ENCODE data around the gene DNAJC25. TPM values are rescaled to one million over a fixed set of nuclear protein-coding genes. Genes with fewer than 3 reads are reported as not detected.

Gene DNAJC25
- total and polyA plus RNA-seq, 4 donors, result 5.0 to 6.5 (median 6.0) TPM

GRCh38 chr9:111603041-111603440 lies 28.1 kb upstream of the DNAJC25 start:
- Histone ChIP-seq H3K9ac (ENCODE audit: insufficient read depth in 1 of 2, low read length in 2 of 2) (no peak overlapping the region), H3K27ac (ENCODE audit: low read depth in 1 of 2, low read length in 1 of 2) (no peak overlapping the region), H3K36me3 (ENCODE audit: control insufficient read depth in 4 of 4, insufficient read depth in 4 of 4, low read length in 4 of 4) (no peaks in the 10 kb centered on the region), H3K9me3 (ENCODE audit: control insufficient read depth in 4 of 4, insufficient read depth in 3 of 4, low read length in 3 of 4) (no peaks in the 10 kb centered on the region), H3K4me3 (no peak overlapping the region), H3K4me1 (ENCODE audit: control insufficient read depth in 5 of 5, insufficient read depth in 5 of 5, low read length in 5 of 5) (peaks cover 0 to 12% (median 3%) of the 10 kb centered on the region in 5 donors), H3K27me3 (ENCODE audit: control insufficient read depth in 3 of 3, insufficient read depth in 3 of 3, low read length in 2 of 3) (no peaks in the 10 kb centered on the region)
- DNase-seq (no peak), ATAC-seq (ENCODE audit: insufficient read depth, low FRiP score) (no peak)
- no peak for TF ChIP-seq CTCF (IDR thresholded peaks at IDR 0.05; ENCODE audit: control extremely low read depth, extremely low read depth)
- WGBS, 2 donors, result 80 to 88% methylated on average over 4 of the region's 4 CpGs

- TF ChIP-seq CTCF (IDR thresholded peaks at IDR 0.05; ENCODE audit: control extremely low read depth, extremely low read depth), result no peak
- no peak overlapping the region for H3K9ac ChIP-seq (ENCODE audit: insufficient read depth in 1 of 2, low read length in 2 of 2)
- H3K4me3 ChIP-seq, result no peak overlapping the region
- 83 to 90% methylated on average over 16 of the region's 16 CpGs for WGBS, 2 donors
- no peaks in the 10 kb centered on the region for H3K36me3 ChIP-seq (ENCODE audit: control insufficient read depth in 4 of 4, insufficient read depth in 4 of 4, low read length in 4 of 4)
- ATAC-seq (ENCODE audit: insufficient read depth, low FRiP score), result no peak
- DNase-seq, result no peak
- H3K4me1 ChIP-seq (ENCODE audit: control insufficient read depth in 5 of 5, insufficient read depth in 5 of 5, low read length in 5 of 5), result peaks cover 0 to 10% (median 3%) of the 10 kb centered on the region in 5 donors
- H3K27me3 ChIP-seq (ENCODE audit: control insufficient read depth in 3 of 3, insufficient read depth in 3 of 3, low read length in 2 of 3), result no peaks in the 10 kb centered on the region
- H3K9me3 ChIP-seq (ENCODE audit: control insufficient read depth in 4 of 4, insufficient read depth in 3 of 4, low read length in 3 of 4), result no peaks in the 10 kb centered on the region
- H3K27ac ChIP-seq (ENCODE audit: low read depth in 1 of 2, low read length in 1 of 2), result no peak overlapping the region
Measured at GRCh38 chr9:111604054-111604615, 27.0 kb upstream of the DNAJC25 start.

- no peak overlapping the region for H3K4me3 ChIP-seq
- DNase-seq, result no peak
- no peaks in the 10 kb centered on the region for H3K27me3 ChIP-seq (ENCODE audit: control insufficient read depth in 3 of 3, insufficient read depth in 3 of 3, low read length in 2 of 3)
- H3K27ac ChIP-seq (ENCODE audit: low read depth in 1 of 2, low read length in 1 of 2), result no peak overlapping the region
- peaks cover 0 to 5% (median 0%) of the 10 kb centered on the region in 5 donors for H3K4me1 ChIP-seq (ENCODE audit: control insufficient read depth in 5 of 5, insufficient read depth in 5 of 5, low read length in 5 of 5)
- H3K9me3 ChIP-seq (ENCODE audit: control insufficient read depth in 4 of 4, insufficient read depth in 3 of 4, low read length in 3 of 4), result no peaks in the 10 kb centered on the region
- WGBS, 2 donors, result 85 to 92% methylated on average over 9 of the region's 9 CpGs
- H3K36me3 ChIP-seq (ENCODE audit: control insufficient read depth in 4 of 4, insufficient read depth in 4 of 4, low read length in 4 of 4), result no peaks in the 10 kb centered on the region
- no peak for ATAC-seq (ENCODE audit: insufficient read depth, low FRiP score)
- TF ChIP-seq CTCF (IDR thresholded peaks at IDR 0.05; ENCODE audit: control extremely low read depth, extremely low read depth), result no peak
- H3K9ac ChIP-seq (ENCODE audit: insufficient read depth in 1 of 2, low read length in 2 of 2), result no peak overlapping the region
Measured at GRCh38 chr9:111605041-111605559, 26.0 kb upstream of the DNAJC25 start.

GRCh38 chr9:111610149-111610548 lies 21.0 kb upstream of the DNAJC25 start:
- no peak for DNase-seq
- no peaks in the 10 kb centered on the region for H3K4me1 ChIP-seq (ENCODE audit: control insufficient read depth in 5 of 5, insufficient read depth in 5 of 5, low read length in 5 of 5)
- 47 to 65% methylated on average over 5 of the region's 5 CpGs for WGBS, 2 donors
- H3K36me3 ChIP-seq (ENCODE audit: control insufficient read depth in 4 of 4, insufficient read depth in 4 of 4, low read length in 4 of 4), result no peaks in the 10 kb centered on the region
- no peaks in the 10 kb centered on the region for H3K9me3 ChIP-seq (ENCODE audit: control insufficient read depth in 4 of 4, insufficient read depth in 3 of 4, low read length in 3 of 4)
- no peak for TF ChIP-seq CTCF (IDR thresholded peaks at IDR 0.05; ENCODE audit: control extremely low read depth, extremely low read depth)
- no peak overlapping the region for H3K4me3 ChIP-seq
- H3K27me3 ChIP-seq (ENCODE audit: control insufficient read depth in 3 of 3, insufficient read depth in 3 of 3, low read length in 2 of 3), result no peaks in the 10 kb centered on the region
- no peak overlapping the region for H3K9ac ChIP-seq (ENCODE audit: insufficient read depth in 1 of 2, low read length in 2 of 2)
- no peak for ATAC-seq (ENCODE audit: insufficient read depth, low FRiP score)
- H3K27ac ChIP-seq (ENCODE audit: low read depth in 1 of 2, low read length in 1 of 2), result no peak overlapping the region
